ENCODE results near the gene DMRT2.

DMRT2 gene

DNA sequence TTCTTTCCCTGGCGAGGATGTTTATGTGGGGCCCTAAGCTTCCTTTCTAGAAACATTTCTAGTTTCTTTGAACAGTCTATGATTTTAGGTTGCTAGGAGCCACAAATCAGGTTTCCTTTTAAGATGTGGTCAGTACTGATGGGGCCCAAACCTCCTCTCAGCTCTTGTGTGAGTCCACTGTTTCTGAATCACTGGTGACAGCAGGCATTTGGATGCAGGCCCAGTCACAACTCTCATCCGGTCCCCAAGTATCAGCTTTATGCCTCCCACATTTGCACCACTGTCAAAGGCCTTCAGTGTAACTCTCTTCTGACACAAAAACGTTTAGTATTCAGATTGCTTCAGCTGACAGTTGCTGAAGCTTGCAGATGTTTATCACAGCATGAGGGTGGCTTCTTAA, 7.8 kb downstream of the DMRT2 start:
- H3K27me3 ChIP-seq (replicated peaks; ENCODE audit: control insufficient read depth, insufficient read depth, low read length): no peaks in the 10 kb centered on the region
- H3K4me3 ChIP-seq (replicated peaks; ENCODE audit: low read depth, low read length): no peak overlapping the region
- DNase-seq (ENCODE audit: extremely low read depth, insufficient read length): no peak
- no peaks in the 10 kb centered on the region for H3K36me3 ChIP-seq (ENCODE audit: control insufficient read depth, insufficient read depth, low read length)
- no peak for TF ChIP-seq CTCF (IDR thresholded peaks at IDR 0.05; ENCODE audit: insufficient read depth, low read length, poor library complexity, severe bottlenecking)

DNA sequence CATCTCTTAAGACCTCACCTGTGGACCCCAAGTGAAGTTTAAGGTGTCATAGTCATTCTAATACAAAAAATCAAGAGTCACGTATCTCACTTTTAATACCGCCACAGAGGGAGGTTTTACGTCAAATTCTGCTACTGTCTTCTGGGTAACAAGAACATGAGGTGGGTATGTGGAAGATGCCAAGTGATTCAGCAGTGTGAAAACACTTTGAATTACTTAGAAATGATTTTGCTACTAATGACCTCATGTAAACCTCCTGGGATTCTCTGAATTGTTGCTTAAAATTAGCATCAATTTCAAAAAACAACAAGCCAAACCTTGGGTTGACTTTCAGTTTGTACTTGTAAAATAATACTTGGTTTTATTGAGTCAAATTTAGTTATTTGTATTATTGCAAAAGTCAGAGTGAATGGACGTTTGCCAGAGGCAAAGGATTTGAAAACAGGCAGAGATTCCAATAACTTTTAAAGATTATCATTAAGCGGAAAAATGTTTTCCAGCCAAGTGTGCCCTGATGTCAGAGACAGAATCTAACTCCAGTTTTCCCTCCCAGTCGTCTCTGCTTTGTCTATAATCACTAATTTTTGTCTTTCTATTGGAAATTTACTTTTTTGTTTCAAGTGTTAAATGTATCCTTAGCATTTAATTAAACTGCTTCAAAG, 8.8 kb downstream of the DMRT2 start:
- no peak for DNase-seq (ENCODE audit: extremely low read depth, insufficient read length)
- no peak overlapping the region for H3K4me3 ChIP-seq (replicated peaks; ENCODE audit: low read depth, low read length)
- H3K36me3 ChIP-seq (ENCODE audit: control insufficient read depth, insufficient read depth, low read length): no peaks in the 10 kb centered on the region
- no peak for TF ChIP-seq CTCF (IDR thresholded peaks at IDR 0.05; ENCODE audit: insufficient read depth, low read length, poor library complexity, severe bottlenecking)
- no peaks in the 10 kb centered on the region for H3K27me3 ChIP-seq (replicated peaks; ENCODE audit: control insufficient read depth, insufficient read depth, low read length)

DNA sequence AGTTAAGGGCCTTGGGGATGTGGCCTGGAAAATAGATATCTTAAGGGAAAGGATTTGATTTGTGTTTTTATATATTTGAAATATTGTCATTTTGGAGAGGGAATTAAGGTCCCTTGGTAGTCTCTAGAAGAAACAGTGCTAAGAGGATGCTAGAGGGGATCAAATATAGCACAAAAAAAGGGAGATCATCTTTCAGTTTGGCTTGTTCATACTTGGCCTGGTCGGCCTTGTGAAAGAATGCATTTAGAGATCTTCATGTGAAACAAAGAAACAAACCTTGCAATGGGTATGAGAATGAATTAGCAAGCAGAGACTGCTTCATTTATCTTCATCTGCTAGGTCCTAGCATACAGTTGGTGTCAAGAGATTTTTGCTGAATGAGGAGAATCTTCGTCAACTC, 15.0 kb downstream of the DMRT2 start:
- Histone ChIP-seq H3K27me3 (replicated peaks; ENCODE audit: control insufficient read depth, insufficient read depth, low read length) (no peaks in the 10 kb centered on the region), H3K4me3 (replicated peaks; ENCODE audit: low read depth, low read length) (no peak overlapping the region), H3K36me3 (ENCODE audit: control insufficient read depth, insufficient read depth, low read length) (no peaks in the 10 kb centered on the region)
- no peak for TF ChIP-seq CTCF (IDR thresholded peaks at IDR 0.05; ENCODE audit: insufficient read depth, low read length, poor library complexity, severe bottlenecking)
- no peak for DNase-seq (ENCODE audit: extremely low read depth, insufficient read length)

- TF ChIP-seq CTCF (IDR thresholded peaks at IDR 0.05; ENCODE audit: insufficient read depth, low read length, poor library complexity, severe bottlenecking): no peak
- Histone ChIP-seq H3K27me3 (replicated peaks; ENCODE audit: control insufficient read depth, insufficient read depth, low read length) (peaks cover 1% of the 10 kb centered on the region; the same call in 1 of the 2 replicates), H3K36me3 (ENCODE audit: control insufficient read depth, insufficient read depth, low read length) (no peaks in the 10 kb centered on the region), H3K4me3 (replicated peaks; ENCODE audit: low read depth, low read length) (no peak overlapping the region)
- no peak for DNase-seq (ENCODE audit: extremely low read depth, insufficient read length)
These were observed 20.5 kb downstream of the DMRT2 start for GRCh38 chr9:1070692-1071091.

- H3K4me3 ChIP-seq (replicated peaks; ENCODE audit: low read depth, low read length): no peak overlapping the region
- H3K36me3 ChIP-seq (ENCODE audit: control insufficient read depth, insufficient read depth, low read length): no peaks in the 10 kb centered on the region
- H3K27me3 ChIP-seq (replicated peaks; ENCODE audit: control insufficient read depth, insufficient read depth, low read length): peaks cover 1% of the 10 kb centered on the region; the same call in 1 of the 2 replicates
- DNase-seq (ENCODE audit: extremely low read depth, insufficient read length): no peak
- no peak for TF ChIP-seq CTCF (IDR thresholded peaks at IDR 0.05; ENCODE audit: insufficient read depth, low read length, poor library complexity, severe bottlenecking)
These were observed 21.6 kb downstream of the DMRT2 start for GRCh38 chr9:1071730-1072129.

DNA sequence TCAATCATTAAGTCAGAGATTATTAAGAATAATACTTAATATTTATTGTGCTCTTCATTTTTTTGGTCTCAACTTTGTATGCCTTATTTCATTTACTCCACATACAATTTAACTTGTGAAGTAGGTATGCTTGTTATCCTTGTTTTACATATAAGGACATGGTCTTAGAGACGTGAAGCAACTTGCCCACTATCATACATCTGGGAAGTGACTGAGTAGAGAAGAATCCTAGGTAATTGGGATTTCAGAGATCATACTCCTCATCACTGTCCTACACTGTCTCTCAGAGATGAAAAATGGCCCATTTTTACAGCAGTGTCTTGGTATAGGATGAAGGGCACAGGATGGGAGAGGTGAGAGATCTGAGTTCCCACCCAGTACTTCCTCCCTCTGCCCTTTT, 23.3 kb downstream of the DMRT2 start:
- Histone ChIP-seq H3K36me3 (ENCODE audit: control insufficient read depth, insufficient read depth, low read length) (no peaks in the 10 kb centered on the region), H3K4me3 (replicated peaks; ENCODE audit: low read depth, low read length) (no peak overlapping the region), H3K27me3 (replicated peaks; ENCODE audit: control insufficient read depth, insufficient read depth, low read length) (peaks cover 1% of the 10 kb centered on the region; the same call in 1 of the 2 replicates)
- no peak for DNase-seq (ENCODE audit: extremely low read depth, insufficient read length)
- no peak for TF ChIP-seq CTCF (IDR thresholded peaks at IDR 0.05; ENCODE audit: insufficient read depth, low read length, poor library complexity, severe bottlenecking)
